Esophagus squamous epithelium (tissue), 5 donors: ENCODE results near the gene EIPR1. TPM values are rescaled to one million over a fixed set of nuclear protein-coding genes. Genes with fewer than 3 reads are reported as not detected.

Experiments
- DNase-seq: peaks from one replicate; lab custom pipeline; 2025; lab: John Stamatoyannopoulos, UW
- H3K27ac ChIP-seq, 4 donors: fragments of 200-600 bp; sonication (generic); one replicate each; pipeline ENCODE4 v1.5.1; 2016 to 2019; ENCODE audit warnings: mild to moderate bottlenecking in 1 of 4
- H3K27me3 ChIP-seq, 4 donors: fragments of 200-600 bp; sonication (generic); 1 replicate in 3 of 4; 2 replicates in 1 of 4; pipeline versions ENCODE4 v1.5.1 to v1.6.0; 2017 to 2021; ENCODE audit warnings: antibody characterized with exemption in 1 of 4
- H3K36me3 ChIP-seq, 3 donors: fragments of 200-600 bp; sonication (generic); one replicate each; pipeline ENCODE4 v1.5.1; 2016 to 2019
- H3K4me1 ChIP-seq, 3 donors: fragments of 200-600 bp; sonication (generic); one replicate each; pipeline ENCODE4 v1.5.1; 2017 to 2019
- H3K4me3 ChIP-seq, 4 donors: fragments of 200-600 bp; sonication (generic); 1 replicate in 3 of 4; 2 replicates in 1 of 4; pipeline ENCODE4 v1.5.1; 2016 to 2019; ENCODE audit warnings: mild to moderate bottlenecking in 2 of 4, moderate library complexity in 1 of 4
- H3K9me3 ChIP-seq, 3 donors: fragments of 200-600 bp; sonication (generic); one replicate each; pipeline ENCODE4 v1.5.1; 2016 to 2019
- CTCF ChIP-seq, 6 experiments: fragments of 450-650 bp in 4 of 6; fragments of 200-600 bp in 2 of 6; sonication (generic) in 2 of 6; IDR thresholded peaks; one replicate each; pipeline ENCODE4 v1.5.1; 2016 to 2019; ENCODE audit warnings: antibody characterized with exemption in 6 of 6, mild to moderate bottlenecking in 4 of 6, moderate library complexity in 4 of 6
- POLR2A ChIP-seq, 4 donors: fragments of 450-650 bp; IDR thresholded peaks; one replicate each; pipeline ENCODE4 v1.6.1; 2017; ENCODE audit warnings: antibody characterized with exemption in 4 of 4, mild to moderate bottlenecking in 4 of 4, moderate library complexity in 3 of 4
- WGBS, 2 donors: methylation state at CpG; one replicate each; pipeline ENCODE4 v1.1.5; 2018; 5-methylcytosine and 5-hydroxymethylcytosine counted together
- intact Hi-C: fragments of 100-400 bp; cut with DNase I; formaldehyde crosslinking; loops from one replicate; pipeline ENCODE4 v1.15.0; 2022
- total RNA-seq, 4 donors: library from RNA; depleted of rRNA; stranded (reverse); fragments of >200 nt; gene quantifications; one replicate each; pipeline ENCODE4 v1.1.0, GENCODE V29; 2016
- donor health status: DM: yes; HTN: yes; CAD: no.

Gene EIPR1
- total RNA-seq, 4 donors from 2014 or later, result 27.3 to 50.6 (median 31.9) TPM

DNA sequence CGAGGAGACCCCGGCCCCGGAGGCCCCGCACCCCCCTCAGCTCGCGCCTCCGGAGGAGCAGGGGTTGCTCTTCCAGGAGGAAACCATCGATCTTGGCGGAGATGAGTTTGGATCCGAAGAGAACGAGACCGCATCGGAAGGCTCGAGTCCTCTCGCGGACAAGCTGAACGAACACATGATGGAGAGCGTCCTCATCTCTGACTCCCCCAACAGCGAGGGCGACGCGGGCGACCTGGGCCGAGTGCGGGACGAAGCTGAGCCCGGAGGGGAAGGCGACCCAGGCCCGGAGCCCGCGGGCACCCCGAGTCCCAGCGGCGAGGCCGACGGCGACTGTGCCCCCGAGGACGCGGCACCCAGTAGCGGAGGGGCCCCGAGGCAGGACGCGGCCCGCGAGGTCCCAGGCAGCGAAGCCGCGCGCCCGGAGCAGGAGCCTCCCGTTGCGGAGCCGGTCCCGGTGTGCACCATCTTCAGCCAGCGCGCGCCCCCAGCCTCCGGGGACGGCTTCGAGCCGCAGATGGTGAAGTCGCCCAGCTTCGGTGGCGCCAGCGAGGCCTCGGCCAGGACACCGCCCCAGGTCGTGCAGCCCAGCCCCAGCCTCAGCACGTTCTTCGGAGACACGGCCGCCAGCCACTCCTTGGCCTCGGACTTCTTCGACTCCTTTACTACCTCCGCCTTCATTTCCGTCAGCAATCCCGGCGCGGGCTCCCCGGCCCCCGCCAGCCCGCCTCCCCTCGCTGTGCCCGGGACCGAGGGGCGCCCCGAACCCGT, 10.2 kb upstream of the EIPR1 start:
- no peak overlapping the region for H3K27ac ChIP-seq
- intact Hi-C loops, result no loop called here
- peaks cover 13 to 64% (median 23%) of the 10 kb centered on the region in 3 donors for H3K36me3 ChIP-seq
- H3K4me3 ChIP-seq, result no peak overlapping the region
- no peak for TF ChIP-seq POLR2A (IDR thresholded peaks at IDR 0.05)
- no peak for TF ChIP-seq CTCF (IDR thresholded peaks at IDR 0.05)
- no peaks in the 10 kb centered on the region for H3K4me1 ChIP-seq
- H3K27me3 ChIP-seq, result no peaks in the 10 kb centered on the region
- no peaks in the 10 kb centered on the region for H3K9me3 ChIP-seq
- 93 to 97% methylated on average over 46 to 49 of the region's 89 CpGs for WGBS, 2 donors
- DNase-seq, result no peak

GRCh38 chr2:3387011-3387410, 9.4 kb upstream of the EIPR1 start:
- 86 to 89% methylated on average over 5 of the region's 5 CpGs for WGBS, 2 donors
- Histone ChIP-seq H3K27me3 (no peaks in the 10 kb centered on the region), H3K36me3 (peaks cover 13 to 64% (median 23%) of the 10 kb centered on the region in 3 donors), H3K9me3 (no peaks in the 10 kb centered on the region), H3K4me1 (no peaks in the 10 kb centered on the region), H3K4me3 (no peak overlapping the region), H3K27ac (no peak overlapping the region)
- intact Hi-C loops, result no loop called here
- no peak for DNase-seq
- no peak for TF ChIP-seq POLR2A (IDR thresholded peaks at IDR 0.05)
- TF ChIP-seq CTCF (IDR thresholded peaks at IDR 0.05), result no peak

- intact Hi-C loops, result no loop called here
- TF ChIP-seq POLR2A (IDR thresholded peaks at IDR 0.05) (no peak), CTCF (IDR thresholded peaks at IDR 0.05) (no peak)
- Histone ChIP-seq H3K36me3 (peaks cover 13 to 64% (median 23%) of the 10 kb centered on the region in 3 donors), H3K9me3 (no peaks in the 10 kb centered on the region), H3K27me3 (no peaks in the 10 kb centered on the region), H3K4me1 (peaks cover 0 to 2% (median 0%) of the 10 kb centered on the region in 3 donors), H3K4me3 (no peak overlapping the region), H3K27ac (no peak overlapping the region)
- 87 to 90% methylated on average over 10 of the region's 10 CpGs for WGBS, 2 donors
- DNase-seq, result no peak
These were observed 8.9 kb upstream of the EIPR1 start for GRCh38 chr2:3386448-3386958.

DNA sequence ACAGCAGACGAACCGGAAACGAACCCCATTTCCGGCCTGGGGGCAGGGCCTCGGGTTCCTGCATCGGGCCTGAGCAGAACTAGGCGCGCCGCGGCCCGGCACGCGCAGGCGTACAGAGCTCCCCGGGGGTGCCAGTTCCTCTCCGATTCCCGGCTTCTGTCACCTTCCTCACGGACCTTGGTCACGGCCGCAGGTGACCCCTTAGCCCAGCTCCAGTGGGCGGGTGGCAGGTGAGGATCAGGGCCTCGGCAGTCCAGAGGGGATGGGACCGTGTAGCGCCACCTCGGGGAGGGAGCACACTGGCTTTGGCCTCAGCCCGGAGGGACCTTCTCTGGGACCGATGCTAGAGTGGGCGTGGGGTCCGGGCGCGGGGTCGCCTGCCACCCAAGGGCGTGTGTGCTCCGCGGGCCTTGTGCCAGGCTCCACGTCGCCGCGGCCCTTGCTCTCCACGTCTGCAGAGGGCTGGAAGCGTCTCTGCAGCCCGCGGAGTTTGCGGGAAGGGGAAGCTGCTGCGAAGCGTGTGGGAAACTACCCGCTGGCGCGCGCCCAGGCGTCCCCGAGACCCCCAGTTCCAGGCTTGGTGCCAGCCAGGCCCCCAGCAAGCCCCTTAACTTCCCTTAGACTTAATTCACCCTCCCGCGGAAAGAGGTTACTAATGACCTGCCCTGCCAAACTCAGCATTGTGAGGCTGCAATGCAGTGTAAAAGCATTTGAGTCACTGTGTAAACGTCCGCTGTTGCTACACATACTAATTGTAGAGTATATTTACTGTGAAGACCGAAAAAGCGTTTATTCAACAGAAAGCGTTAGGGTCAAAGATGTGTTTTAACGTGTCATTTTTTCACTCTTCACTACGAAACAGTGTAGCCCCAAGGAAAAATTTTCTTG, 2.3 kb upstream of the EIPR1 start, which contains the start of gene TRAPPC12:
Gene TRAPPC12 (plus strand): TSS at position 48 of the 888 bp plus-strand sequence. CDS start 7,930 bp downstream, outside the sequence.
- Histone ChIP-seq H3K4me1 (peaks cover 20 to 52% (median 27%) of the 10 kb centered on the region in 3 donors), H3K27ac (peak within 1 kb of the TSS; percentile 87 to 97 (median 94)), H3K4me3 (peak within 1 kb of the TSS; percentile 73 to 96 (median 90)), H3K36me3 (peaks cover 0 to 24% (median 0%) of the 10 kb centered on the region in 3 donors), H3K27me3 (no peaks in the 10 kb centered on the region), H3K9me3 (no peaks in the 10 kb centered on the region)
- 0 to 3% methylated on average over 9 to 18 of the region's 61 CpGs for WGBS, 2 donors
- intact Hi-C loops, result no loop called here
- TF ChIP-seq CTCF (IDR thresholded peaks at IDR 0.05) (peak in 4 of 6 experiments; percentile 16 to 46 (median 36)), POLR2A (IDR thresholded peaks at IDR 0.05) (peak in 2 of 4 donors; percentile 80 to 85)
- peak; percentile 50 for DNase-seq
